GM12801 (cell line): ENCODE measurements around the gene RBM38.

Experiments
- TF ChIP-seq, protein P1 (sequence below): IDR thresholded peaks from one replicate; pipeline ENCODE4 v1.5.1; 2011; ENCODE audit warnings: control low read depth; ENCODE audit not compliant: insufficient read length; ENCODE audit errors: extremely low read depth

The RBM38 gene

DNA sequence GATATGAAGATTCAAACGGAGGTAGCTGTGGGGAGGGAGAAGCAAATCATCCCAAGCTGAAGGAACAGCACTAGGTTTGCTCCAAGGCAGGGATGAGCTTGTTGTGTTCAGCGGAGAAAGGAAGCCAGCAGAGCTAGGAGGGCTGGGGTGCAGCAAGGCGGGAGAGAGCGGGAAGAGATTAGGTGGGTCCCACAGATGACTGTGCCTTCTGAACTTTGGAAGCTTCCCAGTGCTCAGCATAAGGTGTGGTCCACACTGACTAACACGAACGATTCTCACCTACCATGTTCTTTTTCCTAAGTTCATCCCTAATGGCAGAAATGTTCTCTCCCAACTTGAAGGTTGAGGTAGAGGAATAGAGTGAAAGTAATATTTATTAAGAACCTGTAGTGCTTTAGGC lies 38.9 kb upstream of the RBM38 start:
- TF ChIP-seq, protein P1, sequence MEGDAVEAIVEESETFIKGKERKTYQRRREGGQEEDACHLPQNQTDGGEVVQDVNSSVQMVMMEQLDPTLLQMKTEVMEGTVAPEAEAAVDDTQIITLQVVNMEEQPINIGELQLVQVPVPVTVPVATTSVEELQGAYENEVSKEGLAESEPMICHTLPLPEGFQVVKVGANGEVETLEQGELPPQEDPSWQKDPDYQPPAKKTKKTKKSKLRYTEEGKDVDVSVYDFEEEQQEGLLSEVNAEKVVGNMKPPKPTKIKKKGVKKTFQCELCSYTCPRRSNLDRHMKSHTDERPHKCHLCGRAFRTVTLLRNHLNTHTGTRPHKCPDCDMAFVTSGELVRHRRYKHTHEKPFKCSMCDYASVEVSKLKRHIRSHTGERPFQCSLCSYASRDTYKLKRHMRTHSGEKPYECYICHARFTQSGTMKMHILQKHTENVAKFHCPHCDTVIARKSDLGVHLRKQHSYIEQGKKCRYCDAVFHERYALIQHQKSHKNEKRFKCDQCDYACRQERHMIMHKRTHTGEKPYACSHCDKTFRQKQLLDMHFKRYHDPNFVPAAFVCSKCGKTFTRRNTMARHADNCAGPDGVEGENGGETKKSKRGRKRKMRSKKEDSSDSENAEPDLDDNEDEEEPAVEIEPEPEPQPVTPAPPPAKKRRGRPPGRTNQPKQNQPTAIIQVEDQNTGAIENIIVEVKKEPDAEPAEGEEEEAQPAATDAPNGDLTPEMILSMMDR: no peak

DNA sequence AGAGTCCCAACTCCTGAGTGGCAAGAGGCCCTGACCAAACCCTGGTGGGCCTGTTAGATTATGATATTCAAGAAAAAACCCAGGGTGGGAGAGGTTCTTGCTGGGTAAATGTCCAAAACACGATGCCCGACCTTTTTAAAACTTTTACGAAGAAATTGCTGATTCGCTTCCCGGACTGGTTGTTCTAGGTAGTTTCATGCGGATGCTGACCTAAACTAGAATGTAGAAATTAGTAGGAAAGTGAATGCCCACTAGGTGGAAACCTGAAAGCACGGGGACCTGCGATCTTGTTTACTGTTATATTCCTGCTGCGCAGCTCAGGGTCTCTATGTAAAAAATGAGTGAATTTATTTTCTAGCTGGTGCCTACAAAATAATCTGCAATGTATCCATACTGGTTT lies 37.8 kb upstream of the RBM38 start:
- TF ChIP-seq, protein P1: no peak

DNA sequence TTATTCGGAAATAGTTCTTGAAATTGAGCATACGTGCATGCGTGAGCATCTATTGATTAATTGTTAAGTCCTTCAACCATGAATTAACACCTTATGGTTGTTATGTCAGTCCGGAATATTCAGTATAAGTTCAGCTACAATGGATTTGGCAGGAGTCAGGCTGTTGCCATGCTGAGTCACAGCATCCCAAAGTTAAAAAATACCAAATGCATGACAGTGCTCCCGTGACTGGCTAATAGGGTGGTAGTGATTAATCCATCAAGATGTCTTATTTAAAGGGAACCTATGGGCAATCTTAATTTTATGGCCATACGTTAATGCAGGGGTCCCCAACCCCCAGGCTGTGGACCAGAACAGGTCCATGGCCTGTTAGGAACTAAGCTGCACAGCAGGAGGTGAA lies 29.7 kb upstream of the RBM38 start:
- TF ChIP-seq, protein P1: no peak

DNA sequence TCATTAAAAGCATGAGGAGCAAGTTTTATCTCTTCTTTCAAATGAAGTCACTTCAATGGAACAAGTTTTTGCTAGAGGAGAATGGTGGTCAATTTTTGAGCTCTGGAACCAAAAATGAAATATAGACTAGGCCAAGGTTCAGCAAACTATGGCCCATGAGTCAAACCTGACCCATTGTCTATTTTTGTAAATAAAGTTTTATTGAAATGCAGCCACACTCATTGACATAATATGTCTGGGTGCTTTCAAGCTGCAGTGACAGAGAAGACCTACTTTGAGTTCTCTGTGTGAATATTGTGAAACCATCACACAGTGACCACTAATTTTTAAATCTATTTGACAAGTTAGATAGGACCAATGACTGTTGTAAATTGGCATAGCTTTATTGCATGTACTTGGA lies 26.7 kb upstream of the RBM38 start:
- TF ChIP-seq, protein P1: no peak

DNA sequence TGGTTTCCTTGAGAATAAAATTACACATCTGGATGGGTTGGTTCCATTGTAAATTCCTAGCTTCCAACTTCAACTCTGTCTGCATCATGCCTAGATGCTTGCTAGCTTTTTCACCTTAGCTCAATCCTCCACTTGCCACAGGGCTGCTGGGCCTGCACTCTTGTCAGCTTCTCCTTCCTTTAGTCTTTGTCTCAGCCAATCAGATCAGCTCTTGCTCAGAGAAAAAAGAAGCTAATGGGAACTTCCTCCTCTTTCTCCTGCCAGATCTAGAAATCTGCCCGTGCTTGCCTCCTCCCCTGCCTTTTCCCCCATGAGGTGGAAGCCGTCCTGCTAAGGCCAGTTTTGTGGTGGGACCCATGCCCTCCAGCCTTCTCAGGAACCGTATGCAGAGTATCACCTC lies 21.6 kb upstream of the RBM38 start:
- TF ChIP-seq, protein P1: no peak

DNA sequence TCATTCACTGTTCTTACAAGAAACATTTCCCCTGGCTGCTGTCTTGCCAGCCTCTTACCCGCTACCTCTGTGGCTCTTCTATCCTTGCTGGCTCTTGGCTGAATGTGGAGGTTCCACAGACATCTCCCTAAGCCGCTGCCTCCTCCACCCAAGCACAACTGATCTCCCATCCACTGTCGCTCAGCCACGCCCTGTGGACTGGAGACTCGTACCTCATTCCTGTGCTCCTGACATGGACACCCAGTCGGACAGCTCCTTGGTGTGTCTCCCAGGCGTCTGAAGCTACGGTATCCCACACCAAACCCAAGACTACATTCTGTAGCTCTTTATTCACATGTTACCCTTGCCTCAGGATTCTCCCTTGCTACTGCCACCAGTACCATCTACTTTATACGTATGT lies 20.9 kb upstream of the RBM38 start:
- TF ChIP-seq, protein P1: no peak

DNA sequence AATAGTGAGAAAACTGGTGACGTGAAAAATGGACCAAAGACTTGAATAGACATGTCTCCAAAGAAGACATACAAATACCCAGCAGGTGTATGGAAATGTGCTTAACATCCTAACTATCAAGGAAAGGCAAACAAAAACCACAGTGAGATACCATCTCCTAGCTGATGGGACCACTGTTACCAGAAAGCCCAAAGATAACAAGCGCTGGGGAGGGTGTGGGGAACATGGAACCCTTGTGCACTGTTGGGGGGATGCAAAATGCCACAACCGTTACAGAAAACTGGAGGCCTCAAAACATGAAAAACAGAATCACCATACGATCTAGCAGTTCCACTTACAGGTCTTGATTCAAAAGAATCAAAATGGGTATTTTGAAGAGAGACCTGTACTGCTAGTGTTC lies 19.8 kb upstream of the RBM38 start:
- TF ChIP-seq, protein P1: no peak

DNA sequence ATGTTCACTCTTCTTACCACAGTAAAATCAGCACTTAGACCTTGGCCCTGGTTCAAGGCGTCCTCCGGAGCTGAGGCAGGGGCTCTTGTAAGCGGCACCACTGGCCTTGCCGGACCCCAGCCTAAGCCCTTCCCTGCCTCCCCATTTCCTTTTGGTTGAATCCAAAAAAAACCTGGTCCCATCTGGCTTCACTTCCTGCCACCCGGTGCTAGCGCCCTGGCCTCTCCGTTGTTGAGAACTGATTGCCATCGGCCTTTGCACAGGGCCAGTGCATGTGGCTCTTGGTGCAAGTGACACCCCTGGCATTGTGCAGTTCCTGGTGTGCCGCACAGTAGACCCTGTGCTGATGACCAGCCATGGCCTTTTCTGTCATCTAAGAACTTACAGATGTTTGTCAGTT lies 19.0 kb upstream of the RBM38 start:
- TF ChIP-seq, protein P1: no peak
